Breast epithelium (tissue), 4 donors: Measurements from ENCODE around the gene ZNF408. TPM values are rescaled to one million over a fixed set of nuclear protein-coding genes. Genes with fewer than 3 reads are reported as not detected.

Experiments used
- DNase-seq, 2 donors: peaks; one replicate each; pipeline ENCODE4 v3.0.0-alpha.2; 2019; ENCODE audit warnings: low spot score in 2 of 2
- H3K27ac ChIP-seq, 2 donors: fragments of 200-600 bp; sonication (generic) in 1 of 2; one replicate each; pipeline ENCODE4 v1.5.1; 2016 to 2019; ENCODE audit warnings: mild to moderate bottlenecking in 1 of 2
- H3K27me3 ChIP-seq, 2 donors: fragments of 200-600 bp; sonication (generic) in 1 of 2; one replicate each; pipeline versions ENCODE4 v1.5.1 to v1.6.0; 2017 to 2019; ENCODE audit warnings: control low read depth in 1 of 2, mild to moderate bottlenecking in 1 of 2
- H3K36me3 ChIP-seq: fragments of 200-600 bp; one replicate; pipeline ENCODE4 v1.5.1; 2019
- H3K4me1 ChIP-seq, 2 donors: fragments of 200-600 bp; sonication (generic); one replicate each; pipeline ENCODE4 v1.5.1; 2016 to 2019; ENCODE audit warnings: control low read depth in 1 of 2
- H3K4me3 ChIP-seq, 3 donors: fragments of 200-600 bp; sonication (generic); 1 replicate in 2 of 3; 2 replicates in 1 of 3; pipeline ENCODE4 v1.5.1; 2016 to 2019; ENCODE audit warnings: mild to moderate bottlenecking in 3 of 3, moderate library complexity in 2 of 3
- H3K9me3 ChIP-seq, 2 donors: fragments of 200-600 bp; sonication (generic) in 1 of 2; one replicate each; pipeline ENCODE4 v1.5.1; 2016 to 2019; ENCODE audit warnings: control low read depth in 1 of 2
- POLR2A ChIP-seq: fragments of 450-650 bp; IDR thresholded peaks from one replicate; pipeline ENCODE4 v1.6.1; 2016; ENCODE audit warnings: antibody characterized with exemption, mild to moderate bottlenecking, moderate library complexity
- POLR2AphosphoS5 ChIP-seq, 3 donors: sonication (generic); formaldehyde crosslinking; IDR thresholded peaks; one replicate each; pipeline ENCODE4 v1.6.1; 2017; ENCODE audit warnings: antibody characterized with exemption in 3 of 3
- intact Hi-C: fragments of 100-400 bp; cut with DNase I; formaldehyde crosslinking; loops from one replicate; pipeline ENCODE4 v1.15.1; 2023; ENCODE audit warnings: low total_unique reads
- total RNA-seq, 3 donors: library from RNA; depleted of rRNA; stranded (reverse); fragments of >200 nt; gene quantifications; one replicate each; pipeline ENCODE4 v1.1.0, GENCODE V29; 2016
- TF ChIP-seq, protein P1 (sequence below), 3 donors: fragments of 450-650 bp; IDR thresholded peaks; one replicate each; pipeline ENCODE4 v1.5.1; 2016 to 2017; ENCODE audit warnings: antibody characterized with exemption in 3 of 3, mild to moderate bottlenecking in 3 of 3, moderate library complexity in 3 of 3

The ZNF408 gene
- total RNA-seq, 3 donors from 2014 or later = 6.4 to 8.0 (median 7.5) TPM

DNA sequence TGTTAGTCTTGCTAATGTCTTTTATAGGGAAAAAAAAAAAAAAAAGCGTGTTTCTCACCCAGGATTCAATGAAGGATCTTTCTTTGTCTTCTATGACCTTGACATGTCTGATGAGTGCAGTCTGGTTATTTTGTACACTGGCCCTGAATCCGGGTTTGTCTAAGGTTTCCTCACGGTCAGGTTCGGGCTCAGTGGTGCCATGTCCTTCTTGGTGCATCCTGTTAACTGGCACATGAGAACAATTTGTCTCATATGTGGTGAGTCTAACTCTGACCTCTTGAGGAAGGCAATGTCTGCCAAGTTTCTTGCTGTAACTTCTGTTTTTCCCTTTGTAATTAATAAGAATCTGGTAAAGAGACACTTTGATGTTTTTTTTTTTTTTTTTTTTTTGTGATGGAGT lies 30.7 kb downstream of the ZNF408 start:
- Histone ChIP-seq H3K36me3 (no peaks in the 10 kb centered on the region), H3K4me3 (no peak overlapping the region), H3K27me3 (no peaks in the 10 kb centered on the region), H3K27ac (no peak overlapping the region), H3K9me3 (no peaks in the 10 kb centered on the region), H3K4me1 (no peaks in the 10 kb centered on the region)
- intact Hi-C loops = no loop called here
- DNase-seq = no peak
- TF ChIP-seq POLR2AphosphoS5 (IDR thresholded peaks at IDR 0.05) (no peak), POLR2A (no peak)
- TF ChIP-seq, protein P1, sequence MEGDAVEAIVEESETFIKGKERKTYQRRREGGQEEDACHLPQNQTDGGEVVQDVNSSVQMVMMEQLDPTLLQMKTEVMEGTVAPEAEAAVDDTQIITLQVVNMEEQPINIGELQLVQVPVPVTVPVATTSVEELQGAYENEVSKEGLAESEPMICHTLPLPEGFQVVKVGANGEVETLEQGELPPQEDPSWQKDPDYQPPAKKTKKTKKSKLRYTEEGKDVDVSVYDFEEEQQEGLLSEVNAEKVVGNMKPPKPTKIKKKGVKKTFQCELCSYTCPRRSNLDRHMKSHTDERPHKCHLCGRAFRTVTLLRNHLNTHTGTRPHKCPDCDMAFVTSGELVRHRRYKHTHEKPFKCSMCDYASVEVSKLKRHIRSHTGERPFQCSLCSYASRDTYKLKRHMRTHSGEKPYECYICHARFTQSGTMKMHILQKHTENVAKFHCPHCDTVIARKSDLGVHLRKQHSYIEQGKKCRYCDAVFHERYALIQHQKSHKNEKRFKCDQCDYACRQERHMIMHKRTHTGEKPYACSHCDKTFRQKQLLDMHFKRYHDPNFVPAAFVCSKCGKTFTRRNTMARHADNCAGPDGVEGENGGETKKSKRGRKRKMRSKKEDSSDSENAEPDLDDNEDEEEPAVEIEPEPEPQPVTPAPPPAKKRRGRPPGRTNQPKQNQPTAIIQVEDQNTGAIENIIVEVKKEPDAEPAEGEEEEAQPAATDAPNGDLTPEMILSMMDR (IDR thresholded peaks at IDR 0.05) = no peak

DNA sequence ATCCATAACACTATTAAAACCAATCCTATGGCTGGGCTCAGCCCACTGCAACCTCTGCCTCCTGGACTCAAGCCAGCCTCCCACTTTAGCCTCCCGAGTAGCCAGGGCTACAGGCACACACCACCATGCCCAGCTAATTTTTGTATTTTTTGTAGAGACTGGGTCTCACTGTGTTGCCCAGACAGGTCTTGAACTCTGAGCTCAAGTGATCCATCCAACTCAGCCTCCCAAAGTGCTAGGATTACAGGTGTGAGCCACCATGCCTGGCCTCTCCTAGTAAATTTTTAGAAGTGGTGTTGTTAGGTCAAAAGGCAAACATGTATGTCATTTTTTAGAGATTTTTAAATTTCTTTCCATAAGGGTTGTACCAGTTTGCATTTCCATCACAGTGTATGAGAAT lies 32.4 kb downstream of the ZNF408 start:
- no peaks in the 10 kb centered on the region for H3K4me1 ChIP-seq
- intact Hi-C loops = no loop called here
- H3K9me3 ChIP-seq = no peaks in the 10 kb centered on the region
- H3K27me3 ChIP-seq = no peaks in the 10 kb centered on the region
- no peak for TF ChIP-seq POLR2A
- no peak for TF ChIP-seq POLR2AphosphoS5 (IDR thresholded peaks at IDR 0.05)
- TF ChIP-seq, protein P1 (IDR thresholded peaks at IDR 0.05) = no peak
- H3K27ac ChIP-seq = no peak overlapping the region
- no peak for DNase-seq
- H3K4me3 ChIP-seq = no peak overlapping the region
- no peaks in the 10 kb centered on the region for H3K36me3 ChIP-seq

DNA sequence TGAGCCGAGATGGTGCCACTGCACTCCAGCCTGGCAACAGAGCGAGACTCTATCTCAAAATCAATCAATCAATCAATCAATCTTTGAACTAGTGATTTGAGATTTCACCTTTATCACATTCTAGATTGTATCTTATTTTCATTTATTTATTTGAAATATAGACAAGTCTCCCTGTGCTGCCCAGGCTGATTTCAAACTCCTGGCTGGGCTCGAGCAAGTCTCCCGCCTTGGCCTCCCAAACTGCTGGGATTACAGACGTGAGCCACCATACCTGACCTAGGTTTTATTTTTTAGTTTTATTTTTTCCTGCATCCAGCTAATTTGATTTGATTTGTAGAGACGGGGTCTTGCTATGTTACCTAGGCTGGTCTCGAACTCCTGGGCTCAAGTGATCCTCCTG lies 35.3 kb downstream of the ZNF408 start:
- no peaks in the 10 kb centered on the region for H3K36me3 ChIP-seq
- no peaks in the 10 kb centered on the region for H3K4me1 ChIP-seq
- no peak for DNase-seq
- H3K27ac ChIP-seq = no peak overlapping the region
- no peaks in the 10 kb centered on the region for H3K27me3 ChIP-seq
- H3K9me3 ChIP-seq = no peaks in the 10 kb centered on the region
- no peak overlapping the region for H3K4me3 ChIP-seq
- TF ChIP-seq POLR2AphosphoS5 (IDR thresholded peaks at IDR 0.05) (no peak), POLR2A (no peak)
- TF ChIP-seq, protein P1 (IDR thresholded peaks at IDR 0.05) = no peak
- intact Hi-C loops = no loop called here

DNA sequence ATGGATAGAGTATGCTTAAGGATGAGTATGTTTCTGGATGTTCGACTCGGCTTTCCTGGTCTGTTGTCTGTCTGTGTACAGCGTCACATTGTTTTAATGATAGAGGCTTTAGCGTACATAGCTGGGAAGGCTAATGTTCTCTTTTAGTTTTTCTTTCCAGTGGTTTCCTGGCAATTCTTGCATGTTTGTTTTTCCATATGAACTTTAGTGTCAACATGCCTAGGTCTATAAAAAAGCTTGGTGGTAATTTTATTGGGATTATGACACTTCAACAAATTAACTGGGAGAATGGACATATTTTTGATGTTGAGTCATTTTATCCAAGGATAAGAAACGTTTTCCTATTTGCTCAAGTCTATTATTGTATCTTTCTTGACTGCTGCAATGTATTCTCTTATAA lies 35.8 kb downstream of the ZNF408 start:
- DNase-seq = no peak
- TF ChIP-seq POLR2AphosphoS5 (IDR thresholded peaks at IDR 0.05) (no peak), POLR2A (no peak)
- TF ChIP-seq, protein P1 (IDR thresholded peaks at IDR 0.05) = no peak
- Histone ChIP-seq H3K27me3 (no peaks in the 10 kb centered on the region), H3K9me3 (no peaks in the 10 kb centered on the region), H3K4me1 (no peaks in the 10 kb centered on the region), H3K4me3 (no peak overlapping the region), H3K27ac (no peak overlapping the region), H3K36me3 (no peaks in the 10 kb centered on the region)
- intact Hi-C loops = no loop called here

DNA sequence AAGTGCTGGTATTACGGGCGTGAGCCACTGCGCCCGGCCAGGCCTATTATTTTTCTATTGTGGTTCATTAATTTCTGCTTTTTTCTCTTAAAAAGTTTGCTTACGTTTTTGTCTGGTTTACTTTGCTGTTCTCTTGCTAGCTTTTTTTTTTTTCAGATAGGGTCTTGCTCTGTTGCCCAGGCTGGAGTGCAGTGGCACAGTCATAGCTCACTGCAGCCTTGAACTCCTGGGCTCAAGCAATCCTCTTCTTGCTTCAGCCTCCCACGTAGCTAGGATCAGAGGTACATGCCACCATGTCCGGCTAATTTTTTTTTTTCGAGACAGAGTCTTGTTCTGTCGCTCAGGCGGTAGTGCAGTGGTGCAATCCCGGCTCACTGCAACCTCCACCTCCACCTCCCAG lies 36.9 kb downstream of the ZNF408 start:
- no peak overlapping the region for H3K4me3 ChIP-seq
- H3K27ac ChIP-seq = no peak overlapping the region
- no peaks in the 10 kb centered on the region for H3K4me1 ChIP-seq
- H3K27me3 ChIP-seq = no peaks in the 10 kb centered on the region
- no peaks in the 10 kb centered on the region for H3K9me3 ChIP-seq
- intact Hi-C loops = no loop called here
- H3K36me3 ChIP-seq = no peaks in the 10 kb centered on the region
- TF ChIP-seq, protein P1 (IDR thresholded peaks at IDR 0.05) = no peak
- TF ChIP-seq POLR2AphosphoS5 (IDR thresholded peaks at IDR 0.05) (no peak), POLR2A (no peak)
- DNase-seq = no peak
